ENCODE data around the gene MIEF2.
"Not testable (repeated sequence)": the region's sequence is repeated elsewhere in the genome, so short reads cannot be mapped to it uniquely, and the experiment has no call there.

MIEF2 gene, protein sequence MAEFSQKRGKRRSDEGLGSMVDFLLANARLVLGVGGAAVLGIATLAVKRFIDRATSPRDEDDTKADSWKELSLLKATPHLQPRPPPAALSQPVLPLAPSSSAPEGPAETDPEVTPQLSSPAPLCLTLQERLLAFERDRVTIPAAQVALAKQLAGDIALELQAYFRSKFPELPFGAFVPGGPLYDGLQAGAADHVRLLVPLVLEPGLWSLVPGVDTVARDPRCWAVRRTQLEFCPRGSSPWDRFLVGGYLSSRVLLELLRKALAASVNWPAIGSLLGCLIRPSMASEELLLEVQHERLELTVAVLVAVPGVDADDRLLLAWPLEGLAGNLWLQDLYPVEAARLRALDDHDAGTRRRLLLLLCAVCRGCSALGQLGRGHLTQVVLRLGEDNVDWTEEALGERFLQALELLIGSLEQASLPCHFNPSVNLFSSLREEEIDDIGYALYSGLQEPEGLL

GRCh38 chr17:18260332-18261145 lies at the start of gene MIEF2:
TSS of gene MIEF2 (plus strand) at chr17:18260662. CDS start at chr17:18262721, 2,059 bp downstream.
- DNase-seq, result peak; percentile 95

DNA sequence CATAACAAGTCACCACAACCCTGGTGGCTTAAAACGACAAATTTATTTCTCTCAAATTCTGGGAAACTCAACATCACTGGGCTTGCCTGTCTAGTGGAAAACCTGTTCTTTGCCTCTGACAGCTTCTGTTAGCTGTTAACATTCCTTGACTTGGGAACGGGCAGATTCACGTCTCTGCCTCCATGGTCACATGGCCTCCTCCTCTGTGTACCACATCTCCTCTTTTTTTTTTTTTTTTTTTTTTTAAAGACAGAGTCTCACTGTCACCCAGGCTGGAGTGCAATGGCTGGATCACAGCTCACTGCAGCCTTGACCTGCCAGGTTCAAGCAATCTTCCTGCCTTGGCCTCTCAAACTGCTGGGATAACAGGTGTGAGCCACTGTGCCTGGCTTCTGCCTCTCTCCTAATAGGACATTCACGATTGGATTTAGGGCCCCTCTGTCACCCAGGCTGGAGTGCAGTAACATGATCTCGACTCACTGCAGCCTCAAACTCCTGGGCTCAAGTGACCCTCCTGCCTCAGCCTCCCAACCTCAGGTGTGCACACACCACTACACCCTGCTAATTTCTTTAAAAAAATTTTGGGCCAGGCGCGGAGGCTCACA lies 46.7 kb upstream of the MIEF2 start:
- DNase-seq, result no peak

GRCh38 chr17:18216906-18217305 lies 43.6 kb upstream of the MIEF2 start:
- not testable (repeated sequence) for DNase-seq

- DNase-seq, result peak; percentile 55
Observed at GRCh38 chr17:18217412-18218015, 42.9 kb upstream of the MIEF2 start.

- no peak for DNase-seq
Observed at GRCh38 chr17:18218756-18219415, 41.6 kb upstream of the MIEF2 start.

GRCh38 chr17:18224053-18224386 lies 36.4 kb upstream of the MIEF2 start:
- no peak for DNase-seq

DNA sequence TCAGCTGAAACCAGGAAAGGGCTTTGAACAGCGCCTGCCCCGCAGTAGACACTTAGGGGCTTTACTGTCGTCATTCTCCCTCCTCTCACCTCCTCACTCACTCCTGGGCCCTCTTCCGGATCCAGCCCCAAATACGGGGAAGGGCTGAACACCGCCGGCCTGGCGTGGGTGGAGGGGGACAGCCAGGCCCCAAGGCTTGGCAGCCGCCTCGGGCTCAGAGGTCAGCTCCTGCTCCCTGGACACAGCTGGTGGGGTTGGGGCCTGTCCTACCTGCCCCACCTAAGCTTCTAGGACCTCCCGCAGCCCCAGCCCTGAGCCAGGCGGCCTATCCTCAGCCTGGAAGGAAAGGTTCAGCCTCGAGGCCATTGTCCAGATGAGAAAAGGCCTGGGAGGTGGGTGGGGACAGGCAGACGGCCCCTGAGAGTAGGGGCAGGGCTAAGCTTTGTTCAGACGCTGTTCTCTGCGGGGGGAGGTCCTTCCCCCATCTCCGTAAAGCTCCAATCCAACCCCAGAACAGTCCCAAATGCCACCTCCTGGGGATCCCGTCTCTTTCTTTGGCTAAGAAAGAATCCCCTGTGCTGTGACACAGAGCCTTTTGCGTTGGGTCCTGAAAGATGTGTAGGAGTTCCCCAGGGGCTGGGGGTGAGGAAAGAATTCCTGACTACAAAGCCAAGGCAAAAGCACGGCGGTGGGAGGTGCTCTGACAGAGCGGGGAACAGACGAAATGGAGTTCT lies 35.9 kb upstream of the MIEF2 start:
- DNase-seq, result no peak

GRCh38 chr17:18225121-18225641 lies 35.3 kb upstream of the MIEF2 start, which contains the start of gene LLGL1:
TSS of gene LLGL1 (plus strand) at chr17:18225635. CDS start at chr17:18225683, 48 bp downstream.
- peak; percentile 95 for DNase-seq

- no peak for DNase-seq
Observed at GRCh38 chr17:18225642-18226283, 34.7 kb upstream of the MIEF2 start.

DNA sequence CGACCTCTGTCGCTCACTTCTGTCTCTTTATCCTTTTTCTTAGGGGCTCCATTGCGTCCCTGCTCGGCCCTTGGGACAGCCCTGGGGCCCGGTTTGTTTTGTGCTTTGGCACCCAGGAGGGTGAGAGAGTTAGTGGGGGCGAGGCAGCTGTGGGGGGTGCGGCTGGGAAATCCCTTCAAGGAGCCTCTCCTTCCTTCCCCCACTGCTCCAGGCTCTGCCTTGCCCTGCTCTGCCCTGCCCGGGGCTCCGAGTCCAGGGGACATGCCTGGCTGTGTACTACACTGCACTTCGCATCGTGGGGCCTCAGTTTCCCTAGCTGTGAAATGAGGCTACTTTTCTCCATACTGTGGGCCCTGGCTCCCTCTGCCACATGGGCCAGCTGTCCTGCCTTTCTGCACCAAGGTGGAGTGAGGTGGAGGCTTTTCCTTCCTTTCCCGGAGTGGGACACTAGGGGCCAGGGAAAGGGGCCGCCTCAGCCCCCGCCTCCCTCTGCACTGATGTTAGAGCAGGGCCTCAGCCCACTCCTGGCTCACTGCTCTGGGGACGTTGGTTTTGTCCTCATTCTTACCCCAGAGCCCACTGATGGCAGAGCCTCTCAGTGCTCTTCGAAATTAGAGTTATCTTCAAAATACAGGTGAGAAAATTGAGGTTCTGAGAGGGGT lies 34.0 kb upstream of the MIEF2 start:
- no peak for DNase-seq

DNA sequence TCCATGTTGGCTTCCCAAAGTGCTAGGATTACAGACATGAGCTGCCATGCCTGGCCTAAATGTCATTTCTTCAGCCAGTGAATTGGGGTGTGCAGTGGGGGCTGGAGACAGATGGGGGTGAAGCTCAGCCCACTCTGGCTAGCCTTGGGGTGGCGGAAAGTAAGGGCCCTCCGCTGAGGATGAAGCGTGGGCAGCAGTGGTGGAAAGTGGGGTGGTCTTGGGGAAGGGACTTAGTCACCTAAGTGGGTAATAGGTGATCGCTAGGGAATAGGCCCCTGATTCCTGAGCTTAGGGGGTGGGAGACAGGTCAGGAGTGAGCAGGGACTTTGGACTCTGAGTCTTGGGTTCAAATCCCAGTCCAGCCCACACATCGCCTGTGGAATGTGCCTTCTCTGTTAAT lies 32.8 kb upstream of the MIEF2 start:
- DNase-seq, result no peak

- no peak for DNase-seq
Observed at GRCh38 chr17:18228176-18228682, 32.2 kb upstream of the MIEF2 start.

- DNase-seq, result no peak
Observed at GRCh38 chr17:18229254-18229653, 31.2 kb upstream of the MIEF2 start.

- no peak for DNase-seq
Observed at GRCh38 chr17:18229771-18230170, 30.7 kb upstream of the MIEF2 start.

DNA sequence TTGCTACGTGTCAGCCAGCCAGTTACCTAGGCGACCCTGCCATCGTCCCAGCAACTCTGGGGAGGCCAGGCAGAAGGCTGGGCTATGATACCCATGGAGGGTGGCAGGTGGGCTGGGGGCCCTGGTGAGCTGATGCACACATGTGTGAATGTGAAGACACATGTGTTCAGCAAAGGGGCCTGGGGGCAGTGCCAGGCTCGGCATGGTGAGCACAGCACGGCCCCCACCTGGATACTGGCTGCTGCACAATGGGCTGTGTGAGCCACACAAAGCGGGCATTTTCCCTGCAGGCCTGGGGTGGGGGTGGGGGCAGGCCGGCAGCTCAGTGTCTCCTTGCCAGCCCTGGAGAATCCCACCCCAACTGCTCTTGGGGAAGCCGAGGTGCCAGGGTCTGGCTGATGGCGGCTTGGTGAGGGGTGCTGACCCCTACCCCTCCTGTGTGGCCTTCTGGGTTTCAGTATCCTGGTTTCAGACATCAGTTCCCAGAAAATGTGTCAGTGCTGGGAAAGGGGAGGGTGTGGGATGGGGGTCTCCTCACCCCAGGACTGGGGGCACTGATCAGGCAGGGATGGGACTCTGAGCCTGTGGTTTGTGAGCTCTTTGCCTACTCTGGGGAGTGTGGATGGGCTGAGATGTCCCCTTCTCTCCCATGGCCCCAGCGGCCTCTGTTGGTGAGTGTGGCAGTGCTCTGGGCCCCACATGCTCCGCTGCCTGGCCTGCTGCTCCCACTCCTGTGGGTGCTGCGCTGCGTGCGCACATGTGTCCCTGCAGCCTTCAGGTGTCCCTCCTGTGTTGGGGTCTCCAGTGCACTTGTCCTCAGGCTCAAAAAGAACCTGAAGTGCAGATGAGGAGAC lies 29.9 kb upstream of the MIEF2 start:
- DNase-seq, result no peak

- DNase-seq, result no peak
Observed at GRCh38 chr17:18231164-18231563, 29.3 kb upstream of the MIEF2 start.

DNA sequence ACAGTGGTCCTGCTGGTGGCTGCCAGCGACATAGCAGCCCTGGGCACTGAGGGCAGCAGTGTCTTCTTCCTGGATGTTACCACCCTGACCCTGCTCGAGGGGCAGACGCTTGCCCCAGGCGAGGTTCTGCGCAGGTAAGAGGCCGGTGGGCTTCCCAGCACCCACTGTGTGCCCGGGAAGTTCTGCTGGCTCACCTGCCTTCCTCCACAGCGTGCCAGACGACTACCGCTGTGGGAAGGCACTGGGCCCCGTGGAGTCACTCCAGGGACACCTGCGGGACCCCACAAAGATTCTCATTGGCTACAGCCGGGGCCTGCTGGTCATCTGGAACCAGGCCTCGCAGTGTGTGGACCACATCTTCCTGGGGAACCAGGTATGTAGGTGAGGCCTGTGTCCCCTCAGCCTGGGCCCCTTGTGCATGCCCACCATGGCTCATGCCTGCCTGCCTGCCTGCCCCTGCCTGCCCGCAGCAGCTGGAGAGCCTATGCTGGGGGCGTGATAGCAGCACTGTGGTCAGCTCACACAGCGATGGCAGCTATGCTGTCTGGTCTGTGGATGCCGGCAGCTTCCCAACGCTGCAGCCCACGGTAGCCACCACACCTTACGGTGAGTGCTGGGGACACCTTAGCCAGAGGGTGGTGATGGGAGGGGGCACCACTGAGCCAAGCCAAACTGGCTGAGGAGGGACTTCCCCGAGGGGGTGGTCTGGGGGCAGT lies 26.5 kb upstream of the MIEF2 start:
- no peak for DNase-seq

- DNase-seq, result no peak
Observed at GRCh38 chr17:18234853-18235380, 25.5 kb upstream of the MIEF2 start.
